ENCODE data around the gene ZBED3. TPM values are rescaled to one million over a fixed set of nuclear protein-coding genes. Genes with fewer than 3 reads are reported as not detected.

Gene ZBED3
- total and polyA plus RNA-seq, 2 of the 4 experiments (the other 2 are of a cell fraction): 0.18 to 2.5 TPM

DNA sequence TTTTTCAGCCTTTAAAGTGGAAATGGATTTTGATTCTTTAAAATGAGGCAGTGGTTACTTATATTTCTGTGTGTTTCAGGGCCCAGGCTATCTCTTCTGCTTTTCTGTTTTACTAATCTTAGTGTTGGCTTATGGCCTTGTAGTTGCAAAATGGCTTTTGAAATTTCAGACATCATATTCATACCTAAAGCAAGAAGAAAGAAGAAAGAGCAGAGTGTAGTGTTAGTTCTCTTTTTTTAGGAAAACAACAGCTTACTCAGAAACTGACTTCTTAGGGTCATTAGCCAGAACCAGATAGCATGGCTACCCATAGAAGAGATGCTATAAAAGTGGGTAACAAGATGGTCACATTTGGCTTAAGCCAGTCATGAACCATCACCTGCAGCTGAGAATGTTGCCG lies 20.9 kb downstream of the ZBED3 start:
- Histone ChIP-seq H3K27me3 (ENCODE audit: control insufficient read depth, insufficient read depth, low read length) (no peaks in the 10 kb centered on the region), H4K91ac (ENCODE audit: insufficient read depth, low read depth, low read length) (no peak overlapping the region), H2AFZ (replicated peaks; ENCODE audit: low read length, poor library complexity) (no peak overlapping the region), H3K56ac (ENCODE audit: extremely low read depth, insufficient read depth, low read length) (no peak overlapping the region), H3K4ac (ENCODE audit: low read depth, low read length) (no peak overlapping the region), H3K9me1 (ENCODE audit: insufficient read depth, low read length) (peaks cover 9% of the 10 kb centered on the region), H3K36me3 (ENCODE audit: control insufficient read depth, insufficient read depth, low read length) (peaks cover 12% of the 10 kb centered on the region), H2BK120ac (ENCODE audit: low read depth, low read length) (no peak overlapping the region), H3K4me2 (ENCODE audit: low read depth, low read length) (no peak overlapping the region), H3K14ac (replicated peaks; ENCODE audit: low read depth, low read length) (no peak overlapping the region), H2AK9ac (replicated peaks; ENCODE audit: low read depth, low read length, poor library complexity) (no peak overlapping the region), H2BK5ac (ENCODE audit: low read depth, low read length, poor library complexity, severe bottlenecking) (no peak overlapping the region), H2BK15ac (ENCODE audit: low read depth, low read length) (no peak overlapping the region), H3K9ac (ENCODE audit: low read depth, low read length) (no peak overlapping the region), H4K8ac (ENCODE audit: low read depth in 2 of 2, low read length in 2 of 2) (no peak overlapping the region), H3K4me3 (ENCODE audit: insufficient read depth, low read depth, low read length) (no peak overlapping the region), H3K79me1 (ENCODE audit: low read depth in 1 of 2, low read length in 2 of 2) (no peaks in the 10 kb centered on the region; a peak in 1 of 4 replicates), H2AK5ac (ENCODE audit: low read depth, low read length) (peak overlapping the region; percentile 3; the same call in 1 of the 2 replicates), H2BK20ac (ENCODE audit: low read depth, low read length) (no peak overlapping the region), H3K9me3 (ENCODE audit: control insufficient read depth, insufficient read depth, low read length) (no peaks in the 10 kb centered on the region), H3K18ac (ENCODE audit: low read depth, low read length) (peak overlapping the region; percentile 40; the same call in 1 of the 2 replicates), H3K4me1 (ENCODE audit: control insufficient read depth, insufficient read depth, low read length) (peaks cover 7% of the 10 kb centered on the region), H3K27ac (ENCODE audit: insufficient read depth, low read length) (no peak overlapping the region), H4K20me1 (ENCODE audit: insufficient read depth, low read length) (peaks cover 3% of the 10 kb centered on the region; the same call in 1 of the 2 replicates), H4K5ac (ENCODE audit: low read depth, low read length) (0 out of 2 replicates have a peak overlapping the region, but pooled peaks have one; percentile 25), H3K23ac (ENCODE audit: low read depth, low read length) (no peak overlapping the region)
- dilution Hi-C loops (cut with HindIII; ENCODE audit: low sequenced_read_pairs, unreplicated experiment) (no loop called here), intact Hi-C loops (cut with micrococcal nuclease) (no loop called here), in situ Hi-C loops (cut with MboI; ENCODE audit: low sequenced_read_pairs) (no loop called here)
- POLR2A ChIA-PET (ENCODE audit: unreplicated experiment): no interaction called here
- CTCF ChIA-PET: interaction anchor here (0.6 to 1.3 kb wide), 2 partner anchors 11 to 195 kb away, joined by 4 to 5 read pairs; no protein-coding TSS in a partner anchor
- WGBS, 2 experiments (ENCODE audit: extremely low coverage in 2 of 2, insufficient read length in 1 of 2): no CpG with 5 or more reads among the region's 1 CpG
- ATAC-seq (ENCODE audit: low read depth) (no peak), DNase-seq (no peak)
- no TSS peak for BruUV-seq (replicated peaks)
- TF ChIP-seq BHLHE40 (IDR thresholded peaks at IDR 0.05; ENCODE audit: low read depth, low read length) (no peak), POLR2A (IDR thresholded peaks at IDR 0.05; ENCODE audit: low read depth, low read length) (no peak), RFX5 (IDR thresholded peaks at IDR 0.05; ENCODE audit: low read depth, low read length) (no peak), NFE2L2 (IDR thresholded peaks at IDR 0.05; ENCODE audit: low read depth, low read length) (no peak), MXI1 (IDR thresholded peaks at IDR 0.05; ENCODE audit: borderline replicate concordance, low read depth, low read length) (no peak), CTCF (conservative IDR thresholded peaks at IDR 0.05; ENCODE audit: low read depth, low read length) (no peak), CHD1 (IDR thresholded peaks at IDR 0.05; ENCODE audit: low read depth, low read length) (no peak), USF2 (IDR thresholded peaks at IDR 0.05; ENCODE audit: low read depth, low read length) (no peak), RAD21 (IDR thresholded peaks at IDR 0.05; ENCODE audit: low read length) (no peak), SMC3 (IDR thresholded peaks at IDR 0.05; ENCODE audit: low read depth, low read length) (no peak), MAZ (IDR thresholded peaks at IDR 0.05; ENCODE audit: borderline replicate concordance, low read depth, low read length) (no peak), ELK1 (IDR thresholded peaks at IDR 0.05; ENCODE audit: borderline replicate concordance, low read depth, low read length) (no peak), RCOR1 (IDR thresholded peaks at IDR 0.05; ENCODE audit: insufficient replicate concordance, low read length) (no peak)
